Mesenchymal stem cell (in vitro differentiated cells and primary cell): ENCODE data around the gene KRT83.

Experiments
- DNase-seq: peaks from one replicate; pipeline ENCODE4 v3.0.0-alpha.2; 2013
- H2AFZ ChIP-seq: one replicate; pipeline ENCODE4 v1.6.1; 2013; ENCODE audit warnings: low read depth, mild to moderate bottlenecking, control low read depth, inconsistent platforms, low read length, moderate library complexity
- H2AK5ac ChIP-seq: 2 replicates; pipeline ENCODE4 v1.6.1; 2013; ENCODE audit warnings: low read length, moderate library complexity, mild to moderate bottlenecking, inconsistent platforms; ENCODE audit not compliant: severe bottlenecking
- H2BK120ac ChIP-seq: one replicate; pipeline ENCODE4 v1.6.1; 2013; ENCODE audit warnings: low read depth, mild to moderate bottlenecking, inconsistent platforms, low read length, moderate library complexity
- H2BK12ac ChIP-seq, 2 experiments: one replicate each; pipeline ENCODE4 v1.6.1; 2013; ENCODE audit warnings: inconsistent platforms in 2 of 2, low read length in 2 of 2, mild to moderate bottlenecking in 2 of 2, moderate library complexity in 2 of 2, control low read depth in 1 of 2
- H2BK15ac ChIP-seq: one replicate; pipeline ENCODE4 v1.6.1; 2013; ENCODE audit warnings: mild to moderate bottlenecking, low read depth, inconsistent platforms; ENCODE audit not compliant: poor library complexity, severe bottlenecking
- H2BK5ac ChIP-seq: 2 replicates; pipeline ENCODE4 v1.6.1; 2013; ENCODE audit warnings: low read depth, mild to moderate bottlenecking, low read length, control low read depth, inconsistent platforms; ENCODE audit not compliant: poor library complexity, severe bottlenecking
- H3K14ac ChIP-seq, 2 experiments: one replicate each; pipeline ENCODE4 v1.6.1; 2013; ENCODE audit warnings: inconsistent platforms in 2 of 2, low read length in 2 of 2, control low read depth in 1 of 2, mild to moderate bottlenecking in 1 of 2, moderate library complexity in 1 of 2
- H3K18ac ChIP-seq, 2 experiments: one replicate each; pipeline ENCODE4 v1.6.1; 2013; ENCODE audit warnings: inconsistent platforms in 2 of 2, low read length in 2 of 2, control low read depth in 1 of 2, low read depth in 1 of 2, mild to moderate bottlenecking in 1 of 2
- H3K23ac ChIP-seq, 2 experiments: one replicate each; pipeline ENCODE4 v1.6.1; 2013; ENCODE audit warnings: inconsistent platforms in 2 of 2, low read length in 2 of 2, mild to moderate bottlenecking in 2 of 2, moderate library complexity in 2 of 2, control low read depth in 1 of 2
- H3K27ac ChIP-seq: 2 replicates; pipeline ENCODE4 v1.5.1; 2013; ENCODE audit warnings: mild to moderate bottlenecking, moderate library complexity, low read length, control low read depth, inconsistent platforms; ENCODE audit not compliant: poor library complexity, severe bottlenecking
- H3K27me3 ChIP-seq, 2 experiments: 2 replicates each; pipeline versions ENCODE4 v1.6.1 to v1.7.0; 2013; ENCODE audit warnings: low read length in 2 of 2, mild to moderate bottlenecking in 2 of 2, moderate library complexity in 2 of 2, control low read depth in 1 of 2, inconsistent platforms in 1 of 2; ENCODE audit not compliant: control insufficient read depth in 1 of 2, insufficient read depth in 1 of 2
- H3K36me3 ChIP-seq, 2 experiments: 2 replicates each; pipeline versions ENCODE4 v1.6.1 to v1.7.0; 2013; ENCODE audit warnings: low read length in 2 of 2, control low read depth in 1 of 2, inconsistent platforms in 1 of 2, low read depth in 1 of 2, mild to moderate bottlenecking in 1 of 2; ENCODE audit not compliant: insufficient read depth in 2 of 2, control insufficient read depth in 1 of 2
- H3K4ac ChIP-seq, 2 experiments: one replicate each; pipeline ENCODE4 v1.6.1; 2013; ENCODE audit warnings: inconsistent platforms in 2 of 2, low read length in 2 of 2, mild to moderate bottlenecking in 2 of 2, moderate library complexity in 2 of 2, control low read depth in 1 of 2, low read depth in 1 of 2
- H3K4me1 ChIP-seq: 2 replicates; pipeline ENCODE4 v1.6.1; 2013; ENCODE audit warnings: low read depth, low read length, control low read depth; ENCODE audit not compliant: control insufficient read depth, insufficient read depth
- H3K4me2 ChIP-seq: 2 replicates; pipeline ENCODE4 v1.6.1; 2013; ENCODE audit warnings: low read length, mild to moderate bottlenecking, inconsistent platforms; ENCODE audit not compliant: poor library complexity, severe bottlenecking
- H3K4me3 ChIP-seq, 2 experiments: 2 replicates each; pipeline versions ENCODE4 v1.5.1 to v1.7.0; 2013; ENCODE audit warnings: low read length in 2 of 2, mild to moderate bottlenecking in 2 of 2, control low read depth in 1 of 2, low read depth in 1 of 2; ENCODE audit not compliant: insufficient read depth in 1 of 2
- H3K79me1 ChIP-seq: replicated peaks from 2 replicates; pipeline ENCODE4 v1.6.1; 2013; ENCODE audit warnings: mild to moderate bottlenecking, control low read depth, low read length, inconsistent platforms; ENCODE audit not compliant: poor library complexity, severe bottlenecking
- H3K9ac ChIP-seq: 2 replicates; pipeline ENCODE4 v1.7.0; 2013; ENCODE audit warnings: mild to moderate bottlenecking, low read length, moderate library complexity
- H3K9me3 ChIP-seq: 2 replicates; pipeline ENCODE4 v1.7.0; 2013; ENCODE audit warnings: mild to moderate bottlenecking, low read length; ENCODE audit not compliant: control insufficient read depth
- H4K8ac ChIP-seq: one replicate; pipeline ENCODE4 v1.6.1; 2013; ENCODE audit warnings: inconsistent platforms, mild to moderate bottlenecking, low read length, moderate library complexity
- H4K91ac ChIP-seq: one replicate; pipeline ENCODE4 v1.6.1; 2013; ENCODE audit warnings: mild to moderate bottlenecking, low read length, inconsistent platforms
- WGBS: methylation state at CpG from one replicate; pipeline ENCODE4 v1.1.7; 2013; ENCODE audit warnings: mixed read lengths; 5-methylcytosine and 5-hydroxymethylcytosine counted together

KRT83 gene

DNA sequence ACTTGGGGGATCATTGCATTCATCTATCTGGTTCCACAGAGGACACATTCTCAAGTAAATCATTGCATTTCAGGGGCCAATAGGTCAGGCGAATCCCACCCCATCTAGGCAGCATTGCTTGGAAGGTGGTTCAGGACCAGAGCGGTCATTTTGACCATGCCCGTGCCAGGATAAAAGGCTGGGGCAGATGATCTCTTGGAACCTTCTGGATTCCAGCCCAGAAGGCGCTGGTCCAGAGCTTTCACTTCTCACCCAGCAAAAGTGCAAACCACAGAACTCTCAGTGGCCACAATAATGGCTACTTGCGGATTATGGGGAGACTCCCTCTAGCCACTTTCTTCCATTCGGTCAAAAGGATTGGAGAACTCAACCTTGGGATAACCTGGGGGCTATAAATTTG, 46.7 kb upstream of the KRT83 start:
- no peak overlapping the region for H2BK120ac ChIP-seq
- H3K36me3 ChIP-seq = no peaks in the 10 kb centered on the region
- H3K27me3 ChIP-seq = peaks cover 56 to 63% of the 10 kb centered on the region in 2 experiments
- H3K23ac ChIP-seq = no peak overlapping the region
- no peak overlapping the region for H3K4me3 ChIP-seq
- H4K8ac ChIP-seq = no peak overlapping the region
- H2BK12ac ChIP-seq = no peak overlapping the region
- no peak overlapping the region for H3K9ac ChIP-seq
- H3K18ac ChIP-seq = no peak overlapping the region
- no peaks in the 10 kb centered on the region for H3K79me1 ChIP-seq
- H4K91ac ChIP-seq = no peak overlapping the region
- H2AFZ ChIP-seq = no peak overlapping the region
- no peak overlapping the region for H3K14ac ChIP-seq
- DNase-seq = no peak
- no peak overlapping the region for H3K4ac ChIP-seq
- no peak overlapping the region for H2BK15ac ChIP-seq
- H3K9me3 ChIP-seq = no peaks in the 10 kb centered on the region
- H2AK5ac ChIP-seq = no peak overlapping the region
- peaks cover 9% of the 10 kb centered on the region for H3K4me1 ChIP-seq
- no peak overlapping the region for H3K27ac ChIP-seq
- H2BK5ac ChIP-seq = no peak overlapping the region
- 76% methylated on average over 6 of the region's 6 CpGs for WGBS
- H3K4me2 ChIP-seq = no peak overlapping the region

GRCh38 chr12:52366738-52367485, 45.7 kb upstream of the KRT83 start, which contains the start of gene KRT85:
Gene KRT85 (minus strand): TSS chr12:52367481. CDS start chr12:52367405, 76 bp downstream.
- peak within 1 kb of the TSS in 1 of 2 experiments; percentile 56 for H3K14ac ChIP-seq
- H3K4me3 ChIP-seq = no peak within 1 kb of the TSS
- no peak within 1 kb of the TSS for H2BK120ac ChIP-seq
- no peak within 1 kb of the TSS for H2BK15ac ChIP-seq
- no peak within 1 kb of the TSS for H2BK5ac ChIP-seq
- H3K18ac ChIP-seq = no peak within 1 kb of the TSS
- no peak within 1 kb of the TSS for H3K23ac ChIP-seq
- peaks cover 59 to 63% of the 10 kb centered on the region in 2 experiments for H3K27me3 ChIP-seq
- peaks cover 9% of the 10 kb centered on the region for H3K4me1 ChIP-seq
- no peak within 1 kb of the TSS for H2AFZ ChIP-seq
- WGBS = 91% methylated on average over 42 of the region's 42 CpGs
- no peak within 1 kb of the TSS for H3K4ac ChIP-seq
- no peak within 1 kb of the TSS for H3K4me2 ChIP-seq
- H2AK5ac ChIP-seq = no peak within 1 kb of the TSS
- no peaks in the 10 kb centered on the region for H3K36me3 ChIP-seq
- H2BK12ac ChIP-seq = no peak within 1 kb of the TSS
- no peaks in the 10 kb centered on the region for H3K79me1 ChIP-seq
- no peak within 1 kb of the TSS for H4K91ac ChIP-seq
- no peaks in the 10 kb centered on the region for H3K9me3 ChIP-seq
- H4K8ac ChIP-seq = no peak within 1 kb of the TSS
- no peak for DNase-seq
- no peak within 1 kb of the TSS for H3K9ac ChIP-seq
- H3K27ac ChIP-seq = no peak within 1 kb of the TSS

DNA sequence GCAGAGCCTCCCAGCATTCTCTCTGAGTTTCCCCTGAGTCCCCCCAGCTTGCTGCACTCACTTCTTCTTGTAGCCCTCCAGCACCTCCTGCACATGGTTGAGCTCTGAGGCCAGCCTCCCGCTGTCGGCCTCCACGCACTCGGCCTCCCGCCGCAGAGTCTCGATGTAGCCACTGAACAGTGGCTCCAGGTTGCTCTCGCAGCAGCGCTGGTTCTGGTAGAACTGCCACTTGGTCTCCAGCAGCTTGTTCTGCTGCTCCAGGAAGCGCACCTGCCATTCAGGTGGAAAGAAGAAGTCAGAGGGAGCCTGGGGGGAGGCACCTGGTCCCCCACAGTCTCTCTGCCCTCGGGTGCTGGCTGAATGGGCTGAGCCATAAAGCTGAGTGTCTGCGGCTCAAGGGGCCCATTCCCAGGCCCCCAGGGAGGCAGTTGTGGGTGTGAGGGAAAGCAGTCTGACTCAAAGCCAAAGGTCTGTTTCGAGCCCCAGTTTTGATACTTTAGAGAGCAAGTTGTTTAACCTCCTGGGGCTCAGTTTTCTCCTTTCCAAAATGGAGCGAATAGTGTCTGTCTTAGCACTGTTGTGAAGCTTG, 43.8 kb upstream of the KRT83 start:
- Histone ChIP-seq H2AK5ac (no peak overlapping the region), H2BK12ac (no peak overlapping the region), H2BK5ac (no peak overlapping the region), H3K9me3 (no peaks in the 10 kb centered on the region), H3K27me3 (peaks cover 64 to 70% of the 10 kb centered on the region in 2 experiments), H2BK15ac (no peak overlapping the region), H3K4ac (no peak overlapping the region), H3K18ac (no peak overlapping the region), H4K8ac (no peak overlapping the region), H3K23ac (no peak overlapping the region), H3K36me3 (no peaks in the 10 kb centered on the region), H3K4me3 (no peak overlapping the region), H3K27ac (no peak overlapping the region), H2BK120ac (no peak overlapping the region), H3K9ac (no peak overlapping the region), H2AFZ (no peak overlapping the region), H4K91ac (no peak overlapping the region), H3K4me1 (no peaks in the 10 kb centered on the region), H3K14ac (no peak overlapping the region), H3K4me2 (no peak overlapping the region), H3K79me1 (no peaks in the 10 kb centered on the region)
- no peak for DNase-seq
- WGBS = 86% methylated on average over 14 of the region's 14 CpGs

GRCh38 chr12:52364061-52364460, 42.9 kb upstream of the KRT83 start:
- Histone ChIP-seq H2BK12ac (no peak overlapping the region), H3K4me2 (no peak overlapping the region), H3K4ac (no peak overlapping the region), H4K91ac (no peak overlapping the region), H4K8ac (no peak overlapping the region), H3K14ac (no peak overlapping the region), H3K36me3 (no peaks in the 10 kb centered on the region), H3K27ac (no peak overlapping the region), H2BK5ac (no peak overlapping the region), H3K23ac (no peak overlapping the region), H3K9me3 (no peaks in the 10 kb centered on the region), H2AK5ac (no peak overlapping the region), H3K4me1 (no peaks in the 10 kb centered on the region), H3K79me1 (no peaks in the 10 kb centered on the region), H3K4me3 (no peak overlapping the region), H3K27me3 (peaks cover 56 to 76% of the 10 kb centered on the region in 2 experiments), H3K18ac (no peak overlapping the region), H2AFZ (no peak overlapping the region), H2BK120ac (no peak overlapping the region), H3K9ac (no peak overlapping the region), H2BK15ac (no peak overlapping the region)
- 68% methylated on average over 7 of the region's 7 CpGs for WGBS
- no peak for DNase-seq
